GM21360 (cell line): ENCODE results near the gene HES7.

ENCODE experiments used
- ATAC-seq: cut with Tn5 transposase; IDR thresholded peaks from one replicate; pipeline ENCODE4 v1.9.1; 2021; ENCODE audit warnings: mild to moderate bottlenecking, moderate library complexity; ENCODE audit not compliant: unreplicated experiment

The HES7 gene

DNA sequence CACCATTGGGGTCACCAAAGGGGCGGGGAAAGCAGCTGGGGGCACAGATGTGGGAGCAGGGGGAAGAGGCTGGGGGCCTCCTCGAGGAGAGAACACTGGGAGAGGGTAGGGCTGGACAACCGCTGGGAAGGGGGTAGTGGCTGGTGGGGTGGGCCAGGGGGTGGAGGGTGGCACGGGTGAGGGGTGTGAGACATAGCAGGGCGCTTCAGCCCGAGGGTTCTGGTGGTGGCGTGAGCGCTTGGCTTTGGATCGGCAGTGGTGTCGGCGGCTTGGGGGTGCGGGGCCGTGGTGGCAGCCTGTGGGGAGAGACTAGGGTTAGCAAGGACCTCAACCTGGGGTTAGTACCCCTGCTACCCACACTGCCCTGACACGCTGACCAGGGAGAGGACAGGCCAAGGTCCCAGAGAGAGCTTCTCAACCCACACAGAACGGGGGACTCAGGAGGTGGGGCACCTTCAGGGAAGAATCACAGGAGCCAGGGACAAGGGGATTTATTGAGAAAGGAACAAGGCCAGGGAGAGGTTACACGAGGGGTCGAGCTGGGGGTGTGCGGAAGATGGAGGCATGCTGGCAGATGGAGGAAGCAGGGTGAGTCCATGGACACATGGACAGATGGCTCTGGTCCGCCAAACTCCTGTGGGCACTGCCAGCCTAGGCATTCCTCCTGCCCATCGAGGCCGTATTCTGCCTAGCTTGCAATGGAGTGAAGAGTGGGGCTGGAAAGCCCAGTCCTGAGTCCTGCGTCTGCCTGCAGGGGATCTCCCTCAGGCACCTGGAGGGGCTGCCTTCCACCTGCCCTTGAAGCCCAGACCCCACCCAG is 19.9 kb upstream of the HES7 start:
- ATAC-seq = no peak

DNA sequence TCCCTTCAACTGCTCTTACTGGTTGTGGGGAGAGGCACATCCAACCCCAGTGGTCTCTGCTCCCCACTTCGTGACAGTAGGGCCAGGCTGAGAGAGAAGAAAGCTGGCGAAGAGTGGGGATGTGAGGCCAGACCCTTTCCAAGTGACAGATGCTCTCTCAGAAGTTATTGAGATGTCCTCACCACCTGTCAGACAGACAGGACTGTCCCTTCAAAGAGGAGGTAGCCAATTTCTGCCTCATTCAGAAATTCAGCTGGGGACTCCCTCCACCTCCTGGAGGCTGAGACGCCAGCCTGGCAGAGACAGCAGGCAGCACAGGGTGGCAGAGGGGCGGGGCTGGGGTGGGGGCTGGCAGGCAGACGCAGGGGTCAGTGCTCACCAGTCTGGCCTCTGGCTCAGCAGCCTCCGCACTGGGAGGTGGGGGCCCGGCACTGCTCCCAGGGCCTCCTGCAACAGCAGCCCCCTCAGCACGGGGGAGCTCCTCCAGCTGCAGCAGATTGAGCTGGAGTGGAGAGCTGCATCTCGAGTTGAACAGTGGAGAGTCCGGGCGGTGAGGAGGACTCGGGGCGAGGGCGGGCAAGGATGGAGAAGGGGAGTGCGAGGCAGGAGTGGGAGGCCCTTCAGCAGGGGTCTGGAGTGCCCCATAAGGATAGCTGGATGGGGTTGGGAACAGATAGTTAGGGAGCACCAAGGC is 19.1 kb upstream of the HES7 start:
- no peak for ATAC-seq

DNA sequence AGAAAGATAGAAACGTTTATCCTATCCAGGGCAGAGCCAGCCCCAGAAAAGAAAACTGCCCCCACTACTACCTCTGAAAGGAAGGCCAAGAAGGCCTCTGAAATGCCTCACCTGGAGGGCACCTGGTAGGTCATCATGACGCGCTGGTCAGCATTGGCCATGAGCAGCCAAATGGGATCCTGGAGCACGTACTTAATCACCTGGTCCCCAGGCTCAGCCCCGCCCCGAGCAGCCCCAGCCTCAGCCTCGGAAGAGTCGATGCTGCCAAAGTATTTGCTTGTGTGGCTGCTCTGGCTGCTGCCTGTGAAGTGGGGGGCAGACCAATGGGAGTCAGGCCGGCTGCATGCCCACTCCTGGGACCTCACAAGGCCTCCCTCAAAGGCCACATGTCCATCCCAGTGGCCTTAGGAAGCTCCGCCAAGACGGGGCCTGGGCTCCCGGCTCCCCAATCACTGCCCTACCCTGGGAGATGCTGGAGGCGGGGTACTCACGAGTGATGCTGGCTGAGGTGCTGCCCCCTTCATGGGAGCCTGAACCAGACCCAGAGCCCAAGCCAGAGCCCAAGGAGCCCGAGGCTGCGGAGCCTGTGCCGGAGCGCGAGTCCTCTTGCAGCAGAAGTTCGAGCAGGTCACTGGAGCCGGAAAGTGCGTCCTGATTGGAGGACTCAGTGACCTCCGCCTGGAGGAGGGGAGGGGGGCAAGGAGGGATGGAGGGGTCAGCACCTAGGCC is 18.4 kb upstream of the HES7 start:
- ATAC-seq = no peak

DNA sequence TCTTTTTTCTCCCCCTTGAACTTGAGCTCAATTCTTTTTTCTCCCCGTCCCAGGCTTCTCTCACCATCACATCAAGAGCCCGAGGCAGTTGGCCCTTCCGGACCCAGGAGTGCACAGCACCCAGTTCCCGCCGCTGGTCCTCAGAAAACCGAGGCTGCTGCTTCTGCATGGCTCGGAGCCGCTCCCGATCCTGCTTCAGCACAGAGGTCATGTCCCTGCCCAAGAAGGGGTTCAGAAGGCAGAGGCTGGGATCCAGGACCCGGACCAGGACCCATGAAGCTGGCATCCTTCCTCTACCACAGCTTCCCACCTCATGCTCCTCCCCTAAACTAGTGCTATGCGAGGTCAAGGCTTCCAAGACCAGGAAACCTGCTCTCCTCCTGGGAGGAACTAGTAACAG is 17.8 kb upstream of the HES7 start:
- ATAC-seq = no peak

DNA sequence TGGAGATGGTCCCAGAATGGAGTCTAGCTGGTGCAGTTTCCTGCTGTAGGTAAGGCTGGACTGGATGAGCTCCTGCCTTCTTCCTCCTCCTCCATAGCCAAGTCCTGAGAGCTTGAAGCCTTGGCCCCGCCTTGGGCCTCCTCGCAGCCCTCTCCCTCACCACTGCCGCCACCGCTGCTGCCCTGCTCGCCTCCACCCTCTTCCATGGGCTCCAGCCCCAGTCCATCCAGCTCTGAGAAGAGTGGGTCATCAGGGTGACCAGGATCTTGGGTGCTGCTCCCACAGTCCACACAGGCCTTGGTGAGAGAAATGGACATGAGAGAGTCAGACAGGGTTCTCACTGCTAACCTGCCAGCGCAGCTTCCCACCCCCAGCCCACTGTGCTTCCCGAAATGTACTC is 17.1 kb upstream of the HES7 start:
- no peak for ATAC-seq

DNA sequence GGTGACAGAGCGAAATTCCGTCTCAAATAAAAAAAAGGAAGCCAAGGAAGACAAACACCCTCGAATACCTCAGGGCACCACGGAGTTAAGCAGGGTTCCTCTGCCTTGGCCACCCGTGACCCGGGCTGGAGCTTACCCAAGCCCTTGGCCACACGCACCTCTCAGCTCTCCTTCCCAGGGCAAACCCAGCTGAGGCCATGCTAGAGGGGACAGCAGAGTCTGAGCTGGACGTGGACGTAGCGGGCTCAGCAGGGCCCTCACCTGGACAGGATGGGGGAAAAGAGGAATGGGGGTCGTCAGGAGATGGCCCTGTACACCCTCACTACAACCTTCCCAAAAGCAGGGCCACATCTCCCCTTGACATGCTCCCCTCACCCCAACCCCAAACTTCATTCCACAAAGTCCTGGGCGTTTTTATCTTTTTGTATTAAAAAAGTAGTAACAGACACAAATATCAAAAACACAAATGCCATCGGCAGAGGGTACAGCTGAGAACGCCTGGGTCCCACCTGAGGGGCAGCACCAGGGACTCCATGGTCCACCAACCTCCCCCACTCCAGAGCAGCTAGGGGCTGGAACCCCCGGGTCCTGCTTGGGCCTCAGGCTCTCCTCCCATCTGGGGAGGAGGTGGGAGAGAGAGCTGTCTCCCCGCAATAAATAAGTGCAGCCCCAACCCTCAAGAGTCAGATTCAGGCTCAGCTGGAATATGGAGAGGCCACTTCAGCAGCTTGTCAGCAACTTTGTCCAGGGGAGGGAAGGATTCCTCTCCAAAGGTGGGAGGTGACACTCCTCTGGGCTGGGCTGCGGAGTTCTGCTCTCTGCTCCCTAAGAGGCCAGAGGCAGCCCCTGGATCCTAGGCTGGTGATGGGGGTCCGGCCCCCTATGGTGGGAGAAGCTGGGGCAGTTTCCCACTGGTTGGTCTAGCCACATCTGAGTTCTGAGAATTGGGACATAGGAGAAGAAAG is 16.4 kb upstream of the HES7 start:
- no peak for ATAC-seq

DNA sequence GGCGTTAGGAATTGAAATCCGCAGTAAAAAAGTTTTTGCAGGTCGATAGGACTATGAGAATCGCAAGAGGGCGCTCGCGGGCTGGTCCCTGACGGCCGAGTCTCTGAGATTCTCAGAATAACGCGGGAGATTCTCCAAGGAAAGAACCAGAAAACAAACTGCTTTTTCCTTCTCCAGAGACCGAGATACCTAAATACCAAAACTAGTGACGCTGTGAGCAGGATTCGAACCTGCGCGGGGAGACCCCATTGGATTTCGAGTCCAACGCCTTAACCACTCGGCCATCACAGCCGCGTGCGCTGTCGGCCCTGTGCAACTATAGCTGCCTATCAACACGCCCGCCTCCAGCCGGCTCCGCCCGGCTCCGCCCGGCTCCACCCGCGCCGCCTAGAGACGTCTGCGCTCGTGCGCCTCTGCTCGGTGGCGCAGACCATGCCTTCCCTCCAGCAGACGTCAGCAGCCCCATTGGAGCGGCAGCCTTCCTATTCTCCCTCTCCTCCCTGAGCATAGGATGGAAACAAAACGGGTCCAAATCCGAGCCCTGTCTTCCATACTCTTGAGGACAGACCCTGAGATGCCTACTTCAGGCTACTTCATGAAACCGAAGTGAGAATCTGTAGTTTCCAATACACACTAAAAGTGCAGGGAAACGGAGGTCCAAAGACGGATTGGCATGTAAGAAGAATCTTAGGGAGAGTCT is 14.9 kb upstream of the HES7 start:
- ATAC-seq = peak; percentile 80

DNA sequence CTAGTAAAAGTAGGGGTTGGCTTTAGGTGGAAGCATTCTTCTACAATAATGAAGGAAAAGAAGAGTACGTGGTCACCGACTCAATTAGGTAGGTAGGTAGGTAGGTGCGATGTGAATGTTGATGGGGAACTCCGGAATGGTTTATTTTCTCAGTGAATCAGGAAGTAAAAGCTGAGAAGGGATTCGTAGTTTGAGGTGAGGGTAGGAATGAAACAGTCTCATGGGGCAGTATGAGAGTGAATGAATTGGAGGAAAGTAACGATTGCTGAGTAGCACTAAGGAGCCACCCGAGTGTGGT is 14.4 kb upstream of the HES7 start:
- ATAC-seq = no peak

DNA sequence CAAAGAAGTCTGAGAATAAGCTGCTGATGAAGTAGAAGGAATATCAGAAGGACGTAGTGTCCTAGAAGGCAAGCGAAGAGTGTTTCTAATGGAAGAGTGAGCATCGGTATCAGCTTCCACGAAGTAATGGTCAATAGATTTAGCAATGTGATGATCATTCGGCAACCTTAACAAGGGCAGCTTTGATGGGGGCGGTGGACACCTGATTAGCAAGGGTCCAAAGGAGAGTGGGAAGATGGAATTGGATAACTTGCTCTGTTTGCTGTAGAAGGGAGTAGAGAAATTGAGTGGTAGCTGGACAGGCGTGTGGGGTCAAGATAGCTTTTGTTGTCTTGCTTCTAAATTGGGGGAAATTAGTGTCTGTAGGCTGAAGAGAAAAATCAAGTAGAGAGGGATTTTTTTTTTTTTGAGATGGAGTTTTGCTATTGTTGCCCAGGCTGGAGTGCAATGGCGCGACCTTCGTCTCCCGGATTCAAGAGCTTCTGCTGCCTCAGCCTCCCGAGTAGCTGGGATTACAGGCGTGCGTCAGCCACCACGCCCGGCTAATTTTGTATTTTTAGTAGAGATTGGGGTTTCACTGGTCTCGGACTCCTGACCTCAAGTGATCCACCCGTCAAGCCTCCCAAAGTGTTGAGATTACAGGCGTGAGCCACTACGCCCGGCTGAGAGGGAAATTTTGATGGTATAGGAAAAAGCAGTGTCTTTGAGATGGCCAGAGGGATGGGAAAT is 13.9 kb upstream of the HES7 start:
- ATAC-seq = no peak

DNA sequence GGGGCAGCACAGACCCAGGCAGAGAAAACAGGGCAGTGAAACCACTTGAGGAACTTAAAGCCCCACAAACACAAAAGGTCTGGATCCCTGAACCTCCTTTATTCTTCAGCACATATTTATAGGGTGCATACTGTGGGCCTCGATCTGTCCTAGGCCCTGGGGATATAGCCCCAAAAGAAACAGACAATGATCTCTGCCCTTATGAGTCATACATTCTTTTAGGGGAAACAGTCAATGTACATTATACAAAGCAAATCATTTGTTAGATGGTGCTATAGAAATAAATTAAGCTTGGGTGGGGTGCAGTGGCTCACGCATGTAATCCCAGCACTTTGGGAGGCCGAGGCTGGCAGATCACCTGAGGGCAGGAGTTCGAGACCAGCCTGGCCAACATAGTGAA is 10.0 kb upstream of the HES7 start:
- ATAC-seq = no peak

DNA sequence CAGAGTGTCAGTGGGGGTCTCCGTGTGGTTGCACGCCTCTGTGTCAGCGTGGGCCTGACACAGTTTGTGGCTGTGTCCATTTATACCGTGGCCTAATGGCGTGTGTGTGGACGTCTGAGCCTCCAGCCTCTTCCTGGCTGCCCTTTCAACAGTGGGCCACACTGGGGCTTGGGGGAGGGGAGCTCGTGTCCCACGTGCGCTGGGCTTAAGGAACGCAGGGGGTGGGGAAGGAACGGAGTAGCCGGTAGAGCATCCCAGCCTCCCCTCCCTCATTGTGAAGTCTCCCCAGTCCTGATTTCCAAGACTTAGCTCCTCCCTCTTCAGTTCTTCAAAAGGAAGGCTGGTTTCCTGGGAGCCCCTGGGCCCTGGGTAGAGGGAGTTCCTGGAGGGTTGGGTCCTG is 9.5 kb upstream of the HES7 start:
- ATAC-seq = no peak

DNA sequence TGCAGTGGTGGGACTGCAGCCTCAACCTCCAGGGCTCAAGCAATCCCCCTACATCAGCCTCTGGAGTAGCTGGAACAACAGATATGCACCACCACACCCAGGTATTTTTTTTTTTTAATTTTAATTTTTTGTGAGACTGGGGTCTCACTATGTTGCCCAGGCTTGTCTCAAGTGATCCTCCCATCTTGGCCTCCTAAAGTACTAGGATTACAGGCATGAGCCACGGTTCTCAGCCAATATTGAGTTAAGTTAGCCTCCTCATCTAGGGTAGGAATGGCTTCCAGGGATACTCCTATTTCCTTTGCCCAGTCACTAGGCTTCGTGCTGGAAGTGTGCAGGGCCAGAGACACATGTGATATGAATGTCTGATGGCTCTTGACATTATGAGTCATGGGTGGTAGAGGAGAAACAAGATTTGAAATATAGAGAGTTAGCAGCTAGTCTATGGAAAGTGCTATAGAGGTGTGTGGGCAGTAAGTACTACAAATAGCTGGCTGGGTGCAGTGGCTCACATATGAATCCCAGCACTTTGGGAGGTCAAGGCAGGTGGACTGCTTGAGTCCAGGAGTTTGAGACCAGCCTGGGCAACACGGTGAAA is 8.0 kb upstream of the HES7 start:
- no peak for ATAC-seq

DNA sequence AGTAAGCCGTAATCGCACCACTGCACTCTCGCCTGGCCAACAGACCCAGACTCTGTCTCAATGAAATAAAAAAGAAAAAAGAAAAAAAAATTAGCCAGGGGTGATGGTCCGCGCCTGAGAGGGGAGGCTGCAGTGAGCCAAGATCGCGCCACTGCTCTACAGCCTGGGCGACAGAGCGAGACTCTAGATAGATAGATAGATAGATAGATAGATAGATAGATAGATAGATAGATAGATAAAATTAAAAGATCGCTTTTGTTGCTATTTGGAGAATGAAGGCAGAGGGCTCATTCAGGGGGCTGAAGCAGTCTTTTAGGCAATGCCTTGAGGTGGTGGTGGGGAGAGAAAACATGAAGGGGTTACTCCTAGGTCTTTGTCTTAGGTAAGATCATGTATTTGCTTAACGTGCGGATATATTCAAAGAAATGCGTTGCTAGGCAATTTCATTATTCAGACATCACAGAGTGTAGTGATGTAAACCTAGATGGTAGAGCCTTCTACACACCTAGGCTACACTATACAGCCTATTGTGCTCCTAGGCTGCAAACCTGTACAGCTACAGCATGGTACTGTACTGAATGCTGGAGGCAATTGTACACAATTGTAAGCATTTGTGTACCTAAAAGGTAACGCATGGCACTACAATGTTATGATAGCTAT is 4.3 kb upstream of the HES7 start:
- no peak for ATAC-seq

DNA sequence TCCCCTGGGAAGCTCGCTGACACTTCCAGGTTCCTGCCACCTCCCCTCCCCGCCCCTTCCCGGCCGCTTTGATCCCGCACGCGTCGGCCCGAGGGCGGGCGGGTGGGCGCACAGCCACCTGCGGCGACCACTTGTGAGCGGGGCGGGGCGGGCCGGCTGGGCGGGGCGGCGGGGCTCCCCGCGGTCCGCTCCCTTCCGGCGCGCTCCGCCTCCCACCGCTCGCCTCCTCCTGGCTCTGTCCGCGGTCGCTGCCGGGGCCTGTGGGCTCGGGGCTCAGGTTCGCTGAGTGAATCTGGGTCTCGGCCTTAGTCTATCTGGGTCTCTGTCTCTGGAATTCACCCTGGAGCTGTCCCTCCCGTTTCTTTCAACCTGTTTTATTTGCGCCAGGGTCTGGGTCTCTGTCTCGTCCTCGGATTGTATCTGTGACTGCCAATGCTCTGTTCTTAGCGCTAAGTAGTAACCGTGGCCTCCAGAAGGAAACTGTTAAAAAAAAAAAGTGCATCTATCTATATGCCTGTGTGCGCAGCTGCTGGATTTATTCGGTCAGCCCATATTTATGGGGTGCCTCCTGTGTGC is 2.7 kb upstream of the HES7 start:
- no peak for ATAC-seq

DNA sequence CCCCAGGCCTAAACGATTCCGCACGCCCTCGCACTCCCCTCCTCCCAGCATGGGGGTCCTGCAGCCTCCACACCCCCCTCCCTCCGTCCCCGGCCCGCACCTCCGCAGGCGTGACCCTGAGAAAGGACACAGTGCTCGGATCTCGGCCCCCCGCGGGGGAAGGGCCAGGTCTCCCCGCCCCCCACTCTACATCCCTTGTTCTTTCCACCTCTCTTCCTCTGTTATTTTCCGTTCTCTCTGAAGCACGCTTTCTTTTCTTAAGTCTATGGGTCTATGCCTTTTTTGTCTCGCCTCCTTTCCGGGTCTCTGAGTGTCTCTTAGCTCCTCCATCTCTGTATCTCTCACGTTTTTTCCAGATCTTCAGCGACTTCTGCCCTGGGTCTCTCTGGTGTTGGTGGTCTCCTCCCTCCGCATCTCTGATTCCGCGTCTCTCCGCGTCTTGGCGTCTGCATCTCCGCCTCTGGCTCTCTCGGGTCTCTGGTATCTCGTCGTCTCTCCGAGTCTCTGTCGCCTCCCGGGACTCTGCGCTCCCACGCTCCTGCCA is 2.1 kb upstream of the HES7 start:
- ATAC-seq = no peak

DNA sequence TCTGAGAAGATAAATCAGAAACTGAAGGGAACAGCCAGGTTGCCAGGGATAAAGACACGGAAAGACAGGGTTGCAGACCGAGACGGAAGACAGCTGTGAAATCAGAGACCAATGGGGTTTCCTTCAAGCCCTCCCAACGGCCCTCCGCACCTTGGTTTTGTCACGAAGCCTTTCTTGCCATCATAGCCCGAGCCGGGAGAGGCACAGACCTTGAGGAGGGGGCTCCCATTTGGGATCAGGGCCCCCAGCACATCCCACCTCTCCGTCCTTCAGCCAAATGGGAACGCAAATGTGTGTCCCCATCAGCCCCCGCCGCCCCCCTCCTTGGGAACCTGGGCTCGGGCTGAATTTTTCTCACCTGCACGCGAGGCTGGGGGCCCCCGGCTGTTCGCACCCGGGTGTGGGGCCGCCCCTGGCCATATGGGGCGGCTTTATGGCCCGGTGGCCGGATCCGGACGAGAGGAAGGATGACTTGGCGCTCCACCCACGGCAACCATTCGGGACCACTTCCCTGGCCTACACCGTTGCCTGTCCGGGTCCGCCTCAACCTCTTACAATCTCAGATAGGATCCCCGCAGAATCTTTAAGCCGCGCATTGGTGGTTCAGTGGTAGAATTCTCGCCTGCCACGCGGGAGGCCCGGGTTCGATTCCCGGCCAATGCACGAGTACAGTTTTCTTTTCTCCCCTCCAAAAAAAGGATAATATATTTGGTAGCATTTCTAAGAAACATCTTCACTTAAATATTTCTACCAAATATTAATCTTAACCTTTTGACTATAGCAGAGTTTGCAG is 1.4 kb upstream of the HES7 start:
- no peak for ATAC-seq
